HAP-1 (cell line): ENCODE measurements around the gene GPX5.
"Not testable (repeated sequence)": the region's sequence is repeated elsewhere in the genome, so short reads cannot be mapped to it uniquely, and the experiment has no call there.

Experiments
- DNase-seq, 2 experiments: peaks; one replicate each; pipeline ENCODE4 v3.0.0-alpha.2; 2016 to 2020; ENCODE audit warnings: low spot score in 2 of 2
- H3K27me3 ChIP-seq: fragments of 250-450 bp; sonication (Bioruptor Pico); 2 replicates; pipeline ENCODE4 v1.5.1; 2020; ENCODE audit warnings: low read depth, mild to moderate bottlenecking, moderate library complexity
- H3K36me3 ChIP-seq: fragments of 250-450 bp; sonication (Bioruptor Pico); replicated peaks from 2 replicates; pipeline ENCODE4 v1.5.1; 2020; ENCODE audit warnings: mild to moderate bottlenecking
- H3K4me1 ChIP-seq: fragments of 250-450 bp; sonication (Bioruptor Pico); 2 replicates; pipeline ENCODE4 v1.5.1; 2020; ENCODE audit warnings: mild to moderate bottlenecking
- H3K4me3 ChIP-seq: fragments of 250-450 bp; sonication (Bioruptor Pico); 2 replicates; pipeline ENCODE4 v1.5.1; 2020; ENCODE audit warnings: mild to moderate bottlenecking, moderate library complexity
- H3K9me3 ChIP-seq: fragments of 250-450 bp; sonication (Bioruptor Pico); 2 replicates; pipeline ENCODE4 v1.5.1; 2020; ENCODE audit warnings: mild to moderate bottlenecking, moderate library complexity
- in situ Hi-C: fragments of 300-500 bp; cut with MboI; formaldehyde crosslinking; loops from 3 replicates; pipeline ENCODE4 v1.14.3; 2020; ENCODE audit warnings: low sequenced_read_pairs, inconsistent platforms, mixed read lengths

Gene GPX5

GRCh38 chr6:28531479-28532128, 5.9 kb downstream of the GPX5 start:
- no peaks in the 10 kb centered on the region for H3K9me3 ChIP-seq
- H3K4me1 ChIP-seq, result no peaks in the 10 kb centered on the region
- in situ Hi-C loops, result no loop called here
- H3K27me3 ChIP-seq, result peaks cover 9% of the 10 kb centered on the region; the same call in 1 of the 2 replicates
- H3K36me3 ChIP-seq, result no peaks in the 10 kb centered on the region
- H3K4me3 ChIP-seq, result no peak overlapping the region
- DNase-seq, result no peak

GRCh38 chr6:28534306-28534705, 8.6 kb downstream of the GPX5 start:
- Histone ChIP-seq H3K36me3 (no peaks in the 10 kb centered on the region), H3K4me1 (no peaks in the 10 kb centered on the region), H3K27me3 (no peaks in the 10 kb centered on the region), H3K9me3 (no peaks in the 10 kb centered on the region), H3K4me3 (no peak overlapping the region)
- in situ Hi-C loops, result no loop called here
- DNase-seq, result no peak

- Histone ChIP-seq H3K36me3 (no peaks in the 10 kb centered on the region), H3K4me3 (no peak overlapping the region), H3K4me1 (no peaks in the 10 kb centered on the region), H3K9me3 (no peaks in the 10 kb centered on the region), H3K27me3 (no peaks in the 10 kb centered on the region)
- DNase-seq, result no peak
- in situ Hi-C loops, result no loop called here
Measured at GRCh38 chr6:28534875-28535274, 9.2 kb downstream of the GPX5 start.

GRCh38 chr6:28537065-28537464, 11.4 kb downstream of the GPX5 start:
- in situ Hi-C loops, result no loop called here
- Histone ChIP-seq H3K36me3 (no peaks in the 10 kb centered on the region), H3K4me1 (no peaks in the 10 kb centered on the region), H3K27me3 (no peaks in the 10 kb centered on the region), H3K9me3 (no peaks in the 10 kb centered on the region), H3K4me3 (no peak overlapping the region)
- DNase-seq, result no peak

GRCh38 chr6:28537509-28538140, 11.9 kb downstream of the GPX5 start:
- H3K4me3 ChIP-seq, result no peak overlapping the region
- H3K36me3 ChIP-seq, result no peaks in the 10 kb centered on the region
- no peaks in the 10 kb centered on the region for H3K4me1 ChIP-seq
- in situ Hi-C loops, result no loop called here
- H3K27me3 ChIP-seq, result no peaks in the 10 kb centered on the region
- DNase-seq, result no peak
- H3K9me3 ChIP-seq, result no peaks in the 10 kb centered on the region

- no peaks in the 10 kb centered on the region for H3K9me3 ChIP-seq
- H3K36me3 ChIP-seq, result no peaks in the 10 kb centered on the region
- no peak for DNase-seq
- peak overlapping the region; percentile 34 for H3K4me3 ChIP-seq
- 0 out of 2 replicates have a peak, but pooled peaks cover 2% of the 10 kb centered on the region for H3K27me3 ChIP-seq
- no peaks in the 10 kb centered on the region for H3K4me1 ChIP-seq
- in situ Hi-C loops, result no loop called here
Measured at GRCh38 chr6:28541996-28542395, 16.3 kb downstream of the GPX5 start.

- Histone ChIP-seq H3K9me3 (no peaks in the 10 kb centered on the region), H3K4me3 (peak overlapping the region; percentile 34), H3K4me1 (no peaks in the 10 kb centered on the region), H3K27me3 (0 out of 2 replicates have a peak, but pooled peaks cover 2% of the 10 kb centered on the region), H3K36me3 (no peaks in the 10 kb centered on the region)
- in situ Hi-C loops, result no loop called here
- DNase-seq, result peak; percentile 85 to 90
Measured at GRCh38 chr6:28542440-28543296, 17.0 kb downstream of the GPX5 start.

- Histone ChIP-seq H3K4me1 (no peaks in the 10 kb centered on the region), H3K27me3 (0 out of 2 replicates have a peak, but pooled peaks cover 2% of the 10 kb centered on the region), H3K36me3 (no peaks in the 10 kb centered on the region), H3K9me3 (no peaks in the 10 kb centered on the region), H3K4me3 (no peak overlapping the region)
- DNase-seq, result no peak
- in situ Hi-C loops, result no loop called here
Measured at GRCh38 chr6:28543651-28544610, 18.2 kb downstream of the GPX5 start.

- no peaks in the 10 kb centered on the region for H3K4me1 ChIP-seq
- in situ Hi-C loops, result no loop called here
- no peaks in the 10 kb centered on the region for H3K36me3 ChIP-seq
- no peak overlapping the region for H3K4me3 ChIP-seq
- H3K9me3 ChIP-seq, result no peaks in the 10 kb centered on the region
- no peak for DNase-seq
- 0 out of 2 replicates have a peak, but pooled peaks cover 2% of the 10 kb centered on the region for H3K27me3 ChIP-seq
Measured at GRCh38 chr6:28545955-28546354, 20.3 kb downstream of the GPX5 start.

- in situ Hi-C loops, H3K36me3 ChIP-seq, DNase-seq, H3K4me3 ChIP-seq, H3K4me1 ChIP-seq, H3K27me3 ChIP-seq, H3K9me3 ChIP-seq: not testable (repeated sequence)
Measured at GRCh38 chr6:28547003-28547402, 21.3 kb downstream of the GPX5 start.

GRCh38 chr6:28551891-28552666, 26.4 kb downstream of the GPX5 start:
- Histone ChIP-seq H3K27me3 (peaks cover 12% of the 10 kb centered on the region), H3K9me3 (no peaks in the 10 kb centered on the region), H3K4me1 (no peaks in the 10 kb centered on the region), H3K4me3 (no peak overlapping the region), H3K36me3 (no peaks in the 10 kb centered on the region)
- in situ Hi-C loops, result no loop called here
- DNase-seq, result no peak

- H3K27me3 ChIP-seq, result peaks cover 12% of the 10 kb centered on the region
- in situ Hi-C loops, result no loop called here
- H3K36me3 ChIP-seq, result no peaks in the 10 kb centered on the region
- no peak for DNase-seq
- no peaks in the 10 kb centered on the region for H3K9me3 ChIP-seq
- no peak overlapping the region for H3K4me3 ChIP-seq
- H3K4me1 ChIP-seq, result no peaks in the 10 kb centered on the region
Measured at GRCh38 chr6:28553384-28553985, 27.8 kb downstream of the GPX5 start.
